Loucy (cell line): ENCODE data around the gene ABLIM2.

Experiments
- H2AFZ ChIP-seq: fragments of 200-600 bp; sonication (generic); 2 replicates; pipeline ENCODE4 v1.6.0; 2016; ENCODE audit warnings: antibody characterized with exemption, mild to moderate bottlenecking, low read length, moderate library complexity
- H3F3A ChIP-seq: fragments of 200-600 bp; 2 replicates; pipeline ENCODE4 v1.6.0; 2016; ENCODE audit warnings: antibody characterized with exemption, low read depth, mild to moderate bottlenecking
- H3K27me3 ChIP-seq: fragments of 200-600 bp; sonication (generic); 2 replicates; pipeline ENCODE4 v1.6.1; 2014; ENCODE audit warnings: low read length, mild to moderate bottlenecking; ENCODE audit not compliant: insufficient read depth, poor library complexity, severe bottlenecking
- H3K36me3 ChIP-seq: fragments of 200-600 bp; sonication (generic); 2 replicates; pipeline ENCODE4 v1.6.1; 2016; ENCODE audit warnings: low read length; ENCODE audit not compliant: insufficient read depth
- H3K4me1 ChIP-seq: fragments of 200-600 bp; sonication (generic); 2 replicates; pipeline ENCODE4 v1.5.1; 2014; ENCODE audit warnings: low read length, mild to moderate bottlenecking; ENCODE audit not compliant: insufficient read depth, poor library complexity, severe bottlenecking
- H3K4me2 ChIP-seq: fragments of 200-600 bp; sonication (generic); 2 replicates; pipeline ENCODE4 v1.6.0; 2014; ENCODE audit warnings: antibody characterized with exemption, low read length, low read depth, mild to moderate bottlenecking; ENCODE audit not compliant: poor library complexity, severe bottlenecking
- H3K4me3 ChIP-seq: fragments of 200-600 bp; sonication (generic); 2 replicates; pipeline ENCODE4 v1.5.1; 2014; ENCODE audit warnings: low read length, mild to moderate bottlenecking, mixed read lengths; ENCODE audit not compliant: poor library complexity, severe bottlenecking
- H3K79me2 ChIP-seq: fragments of 200-600 bp; sonication (generic); 2 replicates; pipeline ENCODE4 v1.6.1; 2014; ENCODE audit warnings: low read length; ENCODE audit not compliant: insufficient read depth
- H3K9ac ChIP-seq: fragments of 200-600 bp; sonication (generic); 2 replicates; pipeline ENCODE4 v1.6.0; 2014; ENCODE audit warnings: mild to moderate bottlenecking, low read depth, low read length, moderate library complexity; ENCODE audit not compliant: poor library complexity, severe bottlenecking
- H3K9me2 ChIP-seq: fragments of 200-600 bp; sonication (generic); replicated peaks from 2 replicates; pipeline ENCODE4 v1.6.1; 2016; ENCODE audit warnings: low read depth, low read length, mixed read lengths
- H3K9me3 ChIP-seq: fragments of 200-600 bp; sonication (generic); 2 replicates; pipeline ENCODE4 v1.6.1; 2014; ENCODE audit warnings: mild to moderate bottlenecking, antibody characterized with exemption, low read length, low read depth; ENCODE audit not compliant: insufficient read depth
- H4K20me1 ChIP-seq: fragments of 200-600 bp; sonication (generic); 2 replicates; pipeline ENCODE4 v1.6.0; 2014; ENCODE audit warnings: antibody characterized with exemption, low read length, mild to moderate bottlenecking; ENCODE audit not compliant: insufficient read depth, poor library complexity, severe bottlenecking
- EZH2phosphoT487 ChIP-seq: fragments of 200-600 bp; IDR thresholded peaks from 2 replicates; pipeline ENCODE4 v1.6.1; 2018; ENCODE audit warnings: antibody characterized with exemption, mild to moderate bottlenecking, moderate library complexity, borderline replicate concordance
- TF ChIP-seq, protein P1 (sequence below): fragments of 200-600 bp; sonication (generic); conservative IDR thresholded peaks from 2 replicates; pipeline ENCODE4 v1.5.1; 2014; ENCODE audit warnings: mild to moderate bottlenecking, antibody characterized with exemption, low read length

Gene ABLIM2

DNA sequence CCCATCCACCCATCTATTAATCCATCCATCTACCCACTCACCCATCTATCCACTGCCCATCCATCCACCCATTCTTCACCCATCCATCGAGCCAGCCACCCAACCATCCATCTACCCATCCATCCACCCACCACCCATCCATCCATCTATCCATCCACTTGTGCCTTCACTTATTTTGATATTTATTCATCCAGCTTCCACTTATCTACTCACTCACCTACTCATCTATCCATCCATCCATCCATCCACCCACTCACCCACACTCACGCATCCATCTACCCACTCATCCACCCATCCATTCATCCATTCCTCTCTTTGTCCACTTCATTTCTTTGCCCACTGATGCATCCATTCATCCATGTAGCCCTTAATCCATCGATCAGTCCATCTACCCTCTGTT, 146.1 kb downstream of the ABLIM2 start:
- no peak for TF ChIP-seq EZH2phosphoT487
- TF ChIP-seq, protein P1, sequence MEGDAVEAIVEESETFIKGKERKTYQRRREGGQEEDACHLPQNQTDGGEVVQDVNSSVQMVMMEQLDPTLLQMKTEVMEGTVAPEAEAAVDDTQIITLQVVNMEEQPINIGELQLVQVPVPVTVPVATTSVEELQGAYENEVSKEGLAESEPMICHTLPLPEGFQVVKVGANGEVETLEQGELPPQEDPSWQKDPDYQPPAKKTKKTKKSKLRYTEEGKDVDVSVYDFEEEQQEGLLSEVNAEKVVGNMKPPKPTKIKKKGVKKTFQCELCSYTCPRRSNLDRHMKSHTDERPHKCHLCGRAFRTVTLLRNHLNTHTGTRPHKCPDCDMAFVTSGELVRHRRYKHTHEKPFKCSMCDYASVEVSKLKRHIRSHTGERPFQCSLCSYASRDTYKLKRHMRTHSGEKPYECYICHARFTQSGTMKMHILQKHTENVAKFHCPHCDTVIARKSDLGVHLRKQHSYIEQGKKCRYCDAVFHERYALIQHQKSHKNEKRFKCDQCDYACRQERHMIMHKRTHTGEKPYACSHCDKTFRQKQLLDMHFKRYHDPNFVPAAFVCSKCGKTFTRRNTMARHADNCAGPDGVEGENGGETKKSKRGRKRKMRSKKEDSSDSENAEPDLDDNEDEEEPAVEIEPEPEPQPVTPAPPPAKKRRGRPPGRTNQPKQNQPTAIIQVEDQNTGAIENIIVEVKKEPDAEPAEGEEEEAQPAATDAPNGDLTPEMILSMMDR: no peak
- no peak overlapping the region for H3K9ac ChIP-seq
- no peaks in the 10 kb centered on the region for H3K9me2 ChIP-seq
- H3K4me3 ChIP-seq: no peak overlapping the region
- H3K36me3 ChIP-seq: no peaks in the 10 kb centered on the region
- H2AFZ ChIP-seq: no peak overlapping the region
- H3K79me2 ChIP-seq: no peaks in the 10 kb centered on the region
- H3K4me1 ChIP-seq: no peaks in the 10 kb centered on the region
- H3F3A ChIP-seq: no peaks in the 10 kb centered on the region
- H4K20me1 ChIP-seq: no peaks in the 10 kb centered on the region
- H3K27me3 ChIP-seq: no peaks in the 10 kb centered on the region
- peaks cover 8% of the 10 kb centered on the region; the same call in 1 of the 2 replicates for H3K9me3 ChIP-seq
- H3K4me2 ChIP-seq: no peak overlapping the region

DNA sequence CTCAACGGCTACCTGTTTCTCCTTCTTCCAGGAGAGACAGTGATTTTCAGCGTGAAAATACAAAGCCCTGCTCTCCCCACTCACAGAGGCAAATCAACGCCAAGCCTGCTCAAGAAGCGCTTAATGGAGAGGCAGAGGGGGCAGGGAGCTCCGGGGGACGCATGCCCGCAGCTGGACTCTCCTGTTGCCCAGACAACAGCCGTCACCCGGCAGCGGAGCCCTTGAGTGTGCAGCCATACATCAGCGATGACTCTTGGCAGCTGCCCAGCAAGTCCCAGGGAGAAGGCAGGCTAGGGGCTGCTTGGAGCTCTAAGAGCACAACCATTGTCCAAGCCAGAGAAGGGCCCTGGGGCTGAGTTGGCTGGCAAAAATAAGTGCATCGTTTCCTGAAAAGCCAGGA, 148.0 kb downstream of the ABLIM2 start:
- Histone ChIP-seq H3K9me3 (peaks cover 8% of the 10 kb centered on the region; the same call in 1 of the 2 replicates), H3K27me3 (no peaks in the 10 kb centered on the region), H4K20me1 (no peaks in the 10 kb centered on the region), H3K9ac (no peak overlapping the region), H2AFZ (no peak overlapping the region), H3K4me1 (no peaks in the 10 kb centered on the region), H3K4me2 (no peak overlapping the region), H3K79me2 (no peaks in the 10 kb centered on the region), H3F3A (no peaks in the 10 kb centered on the region), H3K36me3 (no peaks in the 10 kb centered on the region), H3K4me3 (no peak overlapping the region), H3K9me2 (no peaks in the 10 kb centered on the region)
- TF ChIP-seq, protein P1: no peak
- no peak for TF ChIP-seq EZH2phosphoT487

DNA sequence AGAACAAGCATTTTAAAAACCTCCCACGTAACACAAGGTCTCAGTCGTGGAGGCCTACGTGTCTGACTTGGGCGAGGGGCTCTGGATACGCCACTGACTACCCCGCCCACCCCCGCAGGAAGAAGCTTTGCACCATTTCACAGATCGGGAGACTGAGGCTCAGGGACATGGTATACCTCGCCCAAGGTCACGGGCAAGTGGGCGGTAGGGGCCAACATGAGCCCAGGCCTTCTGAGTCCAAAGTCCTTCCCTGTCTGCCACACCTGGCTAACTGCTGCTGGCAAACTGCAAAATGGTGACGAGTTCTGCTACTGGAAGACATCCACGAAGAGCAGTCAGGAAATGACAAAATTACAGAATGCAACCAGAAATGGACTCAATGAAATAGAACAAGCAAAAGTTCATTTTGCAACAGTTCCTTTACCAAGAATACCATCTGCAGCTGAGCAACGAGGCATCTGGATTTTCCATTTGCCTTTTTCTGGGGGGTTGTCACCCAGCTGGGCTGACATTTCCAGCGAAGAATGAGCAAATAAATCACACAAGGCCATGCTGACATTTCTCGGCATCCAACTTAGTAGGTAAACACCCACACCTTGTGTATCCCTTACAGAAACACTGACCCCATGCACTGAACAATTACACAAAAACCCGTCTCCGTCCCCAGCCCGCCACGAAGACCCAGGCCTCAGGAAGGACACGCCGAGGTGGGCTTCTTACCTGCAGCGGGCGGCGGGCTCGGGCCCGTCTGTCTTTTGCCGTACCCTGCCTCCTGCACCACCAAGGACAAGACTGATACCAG, 148.7 kb downstream of the ABLIM2 start:
- Histone ChIP-seq H3K9me2 (no peaks in the 10 kb centered on the region), H4K20me1 (no peaks in the 10 kb centered on the region), H3K4me3 (no peak overlapping the region), H3K4me2 (no peak overlapping the region), H3K36me3 (no peaks in the 10 kb centered on the region), H3K27me3 (no peaks in the 10 kb centered on the region), H3K9me3 (peaks cover 8% of the 10 kb centered on the region; the same call in 1 of the 2 replicates), H3F3A (no peaks in the 10 kb centered on the region), H3K4me1 (no peaks in the 10 kb centered on the region), H3K9ac (no peak overlapping the region), H3K79me2 (no peaks in the 10 kb centered on the region), H2AFZ (no peak overlapping the region)
- TF ChIP-seq EZH2phosphoT487: no peak
- TF ChIP-seq, protein P1: no peak
